Transverse colon (tissue), 4 donors: ENCODE data around the gene SLX4IP.

Experiments used
- POLR2AphosphoS5 ChIP-seq, 3 donors: sonication (generic); formaldehyde crosslinking; IDR thresholded peaks; one replicate each; pipeline ENCODE4 v1.6.1; 2016; ENCODE audit warnings: antibody characterized with exemption in 3 of 3
- TF ChIP-seq, protein P1 (sequence below), 5 experiments: fragments of 200-600 bp in 3 of 5; fragments of 450-650 bp in 2 of 5; sonication (generic) in 3 of 5; IDR thresholded peaks; 1 replicate in 2 of 5; 2 replicates in 3 of 5; pipeline ENCODE4 v1.5.1; 2016 to 2017; ENCODE audit warnings: antibody characterized with exemption in 5 of 5, inconsistent platforms in 3 of 5, mild to moderate bottlenecking in 2 of 5, moderate library complexity in 1 of 5

DNA sequence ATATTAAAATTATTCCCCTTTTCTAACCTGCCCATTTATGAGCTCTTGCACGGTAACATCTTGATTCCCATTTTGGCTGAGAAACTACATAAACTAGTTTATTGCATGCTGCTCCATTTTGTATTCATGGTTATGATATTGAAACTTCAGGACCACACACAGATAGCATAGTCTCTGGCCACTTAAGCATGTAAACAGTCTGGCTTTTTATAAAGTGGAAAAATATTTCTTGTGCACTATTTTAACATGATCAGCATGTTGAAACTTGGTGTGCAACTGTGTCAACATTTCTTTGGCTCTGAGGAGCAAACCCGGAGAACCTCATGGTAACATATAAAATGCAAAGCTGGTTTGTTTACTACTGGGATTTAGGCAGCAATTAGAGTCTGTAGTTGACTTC is 70.7 kb downstream of the SLX4IP start:
- TF ChIP-seq POLR2AphosphoS5 (IDR thresholded peaks at IDR 0.05) = peak in 2 of 3 donors; percentile 8 to 24
- TF ChIP-seq, protein P1, sequence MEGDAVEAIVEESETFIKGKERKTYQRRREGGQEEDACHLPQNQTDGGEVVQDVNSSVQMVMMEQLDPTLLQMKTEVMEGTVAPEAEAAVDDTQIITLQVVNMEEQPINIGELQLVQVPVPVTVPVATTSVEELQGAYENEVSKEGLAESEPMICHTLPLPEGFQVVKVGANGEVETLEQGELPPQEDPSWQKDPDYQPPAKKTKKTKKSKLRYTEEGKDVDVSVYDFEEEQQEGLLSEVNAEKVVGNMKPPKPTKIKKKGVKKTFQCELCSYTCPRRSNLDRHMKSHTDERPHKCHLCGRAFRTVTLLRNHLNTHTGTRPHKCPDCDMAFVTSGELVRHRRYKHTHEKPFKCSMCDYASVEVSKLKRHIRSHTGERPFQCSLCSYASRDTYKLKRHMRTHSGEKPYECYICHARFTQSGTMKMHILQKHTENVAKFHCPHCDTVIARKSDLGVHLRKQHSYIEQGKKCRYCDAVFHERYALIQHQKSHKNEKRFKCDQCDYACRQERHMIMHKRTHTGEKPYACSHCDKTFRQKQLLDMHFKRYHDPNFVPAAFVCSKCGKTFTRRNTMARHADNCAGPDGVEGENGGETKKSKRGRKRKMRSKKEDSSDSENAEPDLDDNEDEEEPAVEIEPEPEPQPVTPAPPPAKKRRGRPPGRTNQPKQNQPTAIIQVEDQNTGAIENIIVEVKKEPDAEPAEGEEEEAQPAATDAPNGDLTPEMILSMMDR (IDR thresholded peaks at IDR 0.05) = no peak
